Stimulated activated CD4-positive, alpha-beta T cell treated with anti-CD3 and anti-CD28 coated beads, Interleukin-12 subunit alpha, Interleukin-12 subunit beta, amount 100 ng/mL, for 4 hours (primary cell): ENCODE measurements around the gene PFKP.

ENCODE experiments used
- DNase-seq: peaks from one replicate; pipeline ENCODE4 v3.0.0-alpha.2; 2020

Gene PFKP

DNA sequence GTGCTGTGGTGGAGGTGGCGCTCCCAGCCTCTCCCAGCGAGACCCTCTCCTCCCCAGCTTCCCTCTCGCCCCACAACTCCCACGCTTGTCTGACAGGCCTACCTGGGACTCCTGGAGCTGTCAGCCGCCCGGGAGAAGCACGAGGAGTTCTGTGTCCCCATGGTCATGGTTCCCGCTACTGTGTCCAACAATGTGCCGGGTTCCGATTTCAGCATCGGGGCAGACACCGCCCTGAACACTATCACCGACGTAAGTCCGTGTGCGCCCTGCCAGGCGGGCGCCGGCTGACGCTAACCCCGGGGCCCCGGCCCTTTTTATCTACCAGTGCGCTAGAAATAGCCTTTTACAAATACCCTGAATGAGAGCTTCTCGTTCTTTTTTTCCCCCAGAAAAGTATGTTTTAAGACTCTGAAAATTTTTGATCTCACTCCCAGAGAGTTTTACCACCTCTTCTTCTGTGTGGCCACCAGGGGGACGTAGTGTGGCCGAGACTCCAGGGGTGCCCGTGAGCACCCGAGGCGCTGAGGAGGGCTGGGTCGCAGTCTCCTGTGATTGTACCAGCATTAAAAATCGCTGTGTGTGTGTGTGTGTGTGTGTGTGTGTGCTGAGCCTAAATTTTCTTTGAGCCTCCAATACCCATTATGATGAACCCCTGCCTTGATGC lies 52.6 kb downstream of the PFKP start:
- no peak for DNase-seq

DNA sequence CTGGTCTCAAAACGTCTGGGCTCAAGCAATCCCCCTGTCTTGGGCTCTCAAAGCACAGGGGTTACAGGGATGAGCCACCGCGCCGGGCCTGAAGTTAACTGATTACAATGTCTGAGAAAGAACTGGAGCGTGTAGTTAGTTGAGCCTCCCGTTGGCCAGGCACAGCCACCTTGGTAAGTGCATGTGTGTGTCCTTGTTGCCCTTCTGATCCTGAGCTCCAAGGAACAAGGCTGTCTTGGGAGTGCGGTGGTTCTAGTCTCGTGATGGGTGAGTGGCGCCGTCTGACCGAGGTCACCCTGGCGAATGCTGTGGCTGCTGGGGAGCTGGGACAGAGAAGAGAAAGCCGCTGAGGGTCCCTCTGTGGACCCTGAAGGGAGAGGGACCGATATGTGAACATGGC lies 54.7 kb downstream of the PFKP start:
- no peak for DNase-seq

DNA sequence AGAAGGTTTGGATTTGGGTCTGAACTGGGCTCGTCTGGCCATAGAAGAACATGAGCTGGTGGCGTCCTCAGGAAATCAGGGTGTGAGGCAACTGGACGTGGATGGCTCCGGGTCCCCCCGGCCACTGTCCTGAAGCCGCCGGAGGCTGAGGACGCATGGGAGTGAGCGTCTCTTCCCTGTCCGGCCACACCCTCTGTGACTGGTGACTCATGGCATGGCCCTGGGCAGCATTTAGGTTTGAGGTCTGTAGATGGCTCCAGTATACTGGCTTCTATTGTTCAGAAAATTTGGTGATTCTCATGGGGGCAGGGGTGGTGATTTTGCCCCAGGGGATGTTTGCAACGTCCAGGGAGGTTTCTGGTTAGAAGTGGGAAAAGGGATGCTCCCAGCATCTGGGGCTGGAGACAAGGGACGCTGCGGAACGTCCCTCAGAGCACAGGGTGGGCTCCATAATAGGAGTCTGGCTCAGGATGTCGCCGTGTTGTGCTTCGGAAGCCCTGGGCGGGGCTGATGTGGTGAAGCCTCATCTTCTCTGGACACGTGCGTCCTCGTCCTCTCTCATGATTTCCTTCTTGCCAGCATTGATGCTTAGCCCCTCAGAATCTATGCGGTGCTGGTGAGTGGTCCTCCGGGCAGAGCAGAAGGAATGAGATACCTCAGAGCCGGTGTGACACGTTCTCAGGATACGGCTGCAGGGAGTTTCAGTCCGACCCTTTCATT lies 55.3 kb downstream of the PFKP start:
- no peak for DNase-seq

DNA sequence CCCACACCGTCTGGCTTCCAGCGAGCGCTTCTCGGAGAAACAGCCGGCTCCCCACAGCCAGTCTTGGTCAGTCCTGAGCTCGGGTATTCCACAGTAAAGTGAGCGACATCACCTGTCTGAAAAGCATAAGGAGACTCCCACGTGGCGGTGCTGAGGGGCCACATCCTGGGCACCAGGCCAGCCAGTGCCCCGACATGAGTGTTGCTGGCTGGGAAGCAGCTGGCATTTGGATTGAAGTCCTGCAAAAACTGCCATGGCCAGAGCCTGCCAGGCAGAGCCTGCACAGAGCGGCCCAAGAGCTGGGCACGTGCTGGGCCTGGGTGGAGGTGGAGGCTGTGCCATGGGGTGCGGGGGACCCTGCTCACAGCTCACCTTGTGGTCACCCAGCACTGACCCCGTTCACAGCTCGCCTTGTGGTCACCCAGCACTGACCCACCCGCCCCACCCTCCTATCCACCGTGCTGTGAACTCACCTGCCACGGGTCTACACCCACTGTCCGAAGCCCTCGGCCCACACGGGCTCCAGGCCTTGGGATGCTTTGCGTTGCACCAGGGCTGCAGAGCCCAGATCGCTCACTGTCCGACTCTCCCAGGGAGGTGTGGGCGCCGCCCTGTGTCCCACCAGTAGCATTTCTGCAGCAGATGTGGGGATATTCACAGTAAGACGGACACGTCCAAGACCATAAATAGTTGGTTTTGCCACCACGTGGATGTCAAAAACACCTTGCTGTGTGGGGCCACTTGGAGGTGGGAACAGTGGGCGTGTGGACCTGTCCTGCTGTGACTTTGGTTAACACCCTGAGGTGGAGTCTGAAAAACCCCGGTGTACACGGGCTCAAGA lies 56.4 kb downstream of the PFKP start:
- no peak for DNase-seq

DNA sequence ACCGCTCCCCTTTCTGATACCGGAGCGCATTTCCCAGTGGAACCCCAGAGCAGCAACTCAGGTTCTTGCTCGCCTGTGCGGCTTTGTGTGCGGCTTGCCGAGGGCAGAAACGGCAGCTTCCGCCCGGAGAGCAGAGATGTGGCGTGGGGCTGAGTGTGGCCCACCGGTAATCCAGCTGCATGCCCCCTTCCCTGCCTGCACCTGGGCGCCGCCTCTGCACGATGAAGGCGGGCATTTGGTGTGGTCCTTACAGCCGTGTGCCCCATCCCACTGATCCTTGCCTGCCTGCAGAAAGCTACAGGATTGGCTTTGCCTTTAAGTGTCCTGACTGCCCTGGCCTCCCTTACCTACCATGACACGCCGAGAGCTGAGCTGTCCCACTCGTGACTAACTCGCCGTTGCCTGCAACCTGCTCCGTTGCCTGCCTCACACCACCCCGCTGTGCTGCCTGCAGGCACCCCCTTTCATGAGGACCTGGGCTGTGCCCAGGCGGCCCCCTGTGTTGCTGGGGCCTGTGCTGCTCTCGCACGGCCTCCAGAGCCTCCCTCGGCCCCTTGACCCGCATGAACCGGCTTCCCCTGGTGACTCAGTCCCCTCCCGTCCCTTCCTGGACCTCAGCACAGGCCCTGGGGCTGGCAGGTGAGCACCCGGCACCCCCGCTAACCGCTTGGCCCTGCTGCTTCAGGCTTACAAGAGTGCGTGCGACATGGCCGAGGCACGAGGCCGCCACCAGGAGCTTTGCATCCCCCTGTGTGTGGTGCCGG lies 57.2 kb downstream of the PFKP start:
- DNase-seq, result no peak

DNA sequence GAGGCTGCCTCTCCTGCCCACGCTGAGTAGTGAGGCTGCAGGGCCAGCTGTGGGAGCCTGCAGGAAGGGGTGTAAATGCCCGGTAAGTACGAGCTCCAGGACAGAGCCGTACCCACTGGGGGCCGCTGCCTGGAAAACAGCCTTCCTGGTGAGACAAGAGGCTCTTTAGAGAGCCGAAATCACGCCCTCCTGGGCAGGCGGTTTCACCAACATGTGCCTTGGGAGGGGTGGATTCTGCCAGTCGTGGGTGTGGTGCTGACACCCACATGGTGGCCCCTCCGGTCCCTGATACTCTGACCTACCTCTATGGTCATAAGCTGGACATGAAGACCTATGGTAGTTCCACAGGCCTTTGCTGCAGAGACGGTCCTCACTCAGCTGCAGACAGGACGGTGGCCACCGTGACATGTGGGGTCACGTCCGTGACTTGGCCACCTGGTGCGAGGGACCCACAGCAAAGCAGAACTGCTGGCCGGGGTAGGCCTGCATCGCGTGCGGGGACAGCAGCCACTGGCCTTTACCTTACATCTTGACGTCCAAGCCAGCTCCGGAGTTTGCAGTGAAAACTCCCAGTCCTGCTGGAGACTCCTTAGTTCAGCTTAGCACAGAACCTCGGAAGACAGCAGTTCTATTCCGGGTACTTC lies 58.3 kb downstream of the PFKP start:
- DNase-seq, result no peak

DNA sequence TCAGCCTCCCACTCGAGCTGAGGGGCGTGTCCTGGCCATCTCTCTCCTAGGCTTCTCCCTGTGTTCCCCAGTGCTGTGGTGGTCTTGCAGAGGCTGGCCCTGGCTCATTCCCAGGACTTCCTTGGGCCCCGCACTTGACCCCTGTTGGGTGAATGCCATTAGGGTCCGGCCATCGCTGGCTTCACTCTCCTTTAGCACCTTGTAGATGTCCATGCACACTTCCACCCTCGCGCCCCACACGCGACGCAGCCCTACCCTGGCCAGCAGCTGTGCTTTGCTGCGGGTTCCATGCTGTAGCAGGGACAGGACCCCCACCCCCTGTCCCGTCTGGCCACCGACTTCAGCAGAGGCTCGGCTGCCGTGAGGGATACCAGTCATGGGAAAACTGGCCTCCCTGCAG lies 58.9 kb downstream of the PFKP start:
- DNase-seq, result no peak

DNA sequence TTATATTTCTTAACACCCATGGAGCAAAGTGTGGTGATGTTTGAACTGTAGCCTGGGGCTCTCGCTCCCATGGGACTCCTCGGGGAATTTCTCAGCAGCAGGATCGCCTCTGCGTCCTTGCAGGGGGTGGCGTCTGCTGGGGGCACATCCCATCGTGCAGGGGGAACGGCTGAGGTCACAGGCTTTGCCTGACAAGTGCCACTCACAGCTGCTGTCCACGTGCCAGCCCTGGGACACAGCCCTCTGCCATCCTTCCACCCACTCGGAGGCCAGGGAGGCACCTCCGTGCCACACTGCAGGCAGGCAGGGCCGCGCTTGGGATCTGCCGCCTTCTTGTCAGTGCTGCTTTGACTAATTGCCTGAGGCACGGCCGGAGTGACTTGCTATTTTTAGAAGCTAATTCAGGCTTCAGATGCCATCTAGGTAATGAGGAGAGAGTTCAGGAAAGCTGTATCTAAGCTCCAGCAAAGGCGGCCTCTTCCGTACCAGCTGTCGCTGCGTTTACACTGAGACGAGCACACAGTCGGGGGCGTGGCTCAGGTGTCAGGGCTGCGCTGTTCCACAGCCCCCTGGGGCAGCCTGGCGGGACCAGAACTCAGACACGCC lies 59.5 kb downstream of the PFKP start:
- no peak for DNase-seq

DNA sequence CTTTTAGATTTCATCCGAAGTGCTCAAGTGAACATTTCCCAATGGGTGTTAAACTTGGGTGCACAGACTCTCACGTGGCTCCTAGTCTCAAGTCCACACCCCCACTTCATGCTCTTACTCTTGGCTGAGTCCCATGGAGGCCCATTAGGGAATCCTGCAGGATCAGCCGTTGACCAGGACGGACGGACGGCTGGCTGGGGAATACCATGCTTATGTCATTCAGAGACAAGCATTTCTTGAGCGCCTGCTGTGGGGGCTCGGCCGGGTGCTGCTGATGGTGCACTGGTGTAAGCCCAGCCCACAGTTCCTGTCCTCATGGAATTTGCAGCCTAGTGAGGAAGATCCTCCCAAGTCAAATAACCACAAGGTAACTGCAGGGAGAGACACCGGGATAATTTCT lies 60.6 kb downstream of the PFKP start:
- no peak for DNase-seq

DNA sequence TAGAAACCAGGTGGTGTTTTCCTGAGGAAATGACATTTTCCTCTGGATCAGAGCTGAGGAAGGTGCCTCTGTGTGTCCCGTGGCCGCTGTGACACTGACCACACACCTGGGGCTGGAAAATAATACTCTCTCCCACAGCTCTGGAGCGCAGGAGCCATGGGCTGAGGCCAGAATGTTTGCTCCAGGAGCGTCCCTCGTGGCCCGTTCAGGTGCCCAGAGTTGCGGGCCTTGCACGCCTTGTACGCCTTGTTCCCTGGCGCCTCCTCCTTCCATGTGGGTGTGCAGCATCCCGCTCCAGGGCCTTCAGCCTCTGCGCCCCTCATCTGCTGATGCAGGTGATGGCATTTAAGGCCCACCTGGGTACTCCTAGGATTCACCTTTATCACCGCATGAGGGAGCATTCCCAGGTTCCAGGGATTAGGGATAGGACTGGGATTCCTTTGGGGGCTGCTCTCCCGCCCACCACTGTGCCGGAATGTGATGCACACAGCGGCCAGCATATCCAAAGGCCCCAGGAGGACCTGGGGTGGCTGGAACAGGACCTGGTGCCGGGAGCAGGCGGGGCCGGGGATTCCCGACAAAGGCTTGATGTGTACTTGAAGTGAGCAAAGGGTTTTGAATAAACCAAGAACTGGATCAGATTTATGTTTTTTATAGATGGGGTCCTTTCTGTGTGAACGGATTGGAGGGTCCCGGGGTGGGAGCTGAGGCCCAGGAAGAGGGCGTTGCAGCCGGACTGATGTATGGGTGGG lies 61.2 kb downstream of the PFKP start:
- no peak for DNase-seq

DNA sequence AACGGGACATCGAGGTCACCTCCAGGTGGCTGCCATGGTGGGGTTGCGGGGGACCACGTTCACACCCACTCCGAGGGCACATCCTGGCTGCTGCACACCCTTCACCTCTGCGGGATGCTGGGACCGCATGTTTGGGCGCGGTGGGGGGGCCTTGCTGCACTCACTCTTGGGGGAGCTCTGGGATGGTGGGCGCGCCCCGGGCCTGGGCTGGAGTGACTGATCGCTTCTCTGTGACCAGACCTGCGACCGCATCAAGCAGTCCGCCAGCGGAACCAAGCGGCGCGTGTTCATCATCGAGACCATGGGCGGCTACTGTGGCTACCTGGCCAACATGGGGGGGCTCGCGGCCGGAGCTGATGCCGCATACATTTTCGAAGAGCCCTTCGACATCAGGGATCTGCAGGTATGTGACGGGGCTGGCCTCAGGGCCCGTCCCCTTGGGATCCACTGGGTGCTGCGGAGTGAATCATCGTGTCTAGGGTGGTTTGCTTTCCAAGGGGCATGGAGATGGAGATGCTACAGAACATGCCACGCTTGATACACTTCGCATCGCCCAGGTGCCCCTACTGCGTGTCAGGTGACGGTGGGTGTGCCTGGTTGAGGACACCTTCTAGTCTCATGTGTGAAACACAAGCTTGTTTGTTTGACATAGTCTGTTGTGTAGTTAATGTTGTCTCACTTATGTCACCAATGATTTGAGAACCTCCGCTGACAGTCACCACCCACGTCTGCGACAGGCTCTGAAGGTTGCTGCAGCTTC lies 62.4 kb downstream of the PFKP start:
- DNase-seq, result no peak

DNA sequence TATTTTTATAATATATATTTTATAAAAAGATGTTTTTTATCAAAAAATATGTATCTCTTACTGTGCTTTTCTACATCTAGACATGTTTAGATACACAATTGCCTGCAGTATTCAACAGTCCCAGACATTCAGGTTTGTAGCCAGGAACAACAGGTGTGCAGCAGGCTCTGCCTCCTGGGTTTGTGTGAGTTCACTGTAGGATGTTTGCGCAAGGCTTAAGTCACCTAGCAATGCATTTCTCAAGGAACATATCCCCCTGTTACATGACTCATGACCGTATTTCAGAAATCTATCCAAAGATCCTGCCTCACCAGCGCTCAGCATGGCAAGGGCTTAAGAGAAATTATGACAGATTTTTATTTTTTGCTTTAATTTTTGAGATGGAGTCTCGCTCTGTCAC lies 63.8 kb downstream of the PFKP start:
- no peak for DNase-seq

DNA sequence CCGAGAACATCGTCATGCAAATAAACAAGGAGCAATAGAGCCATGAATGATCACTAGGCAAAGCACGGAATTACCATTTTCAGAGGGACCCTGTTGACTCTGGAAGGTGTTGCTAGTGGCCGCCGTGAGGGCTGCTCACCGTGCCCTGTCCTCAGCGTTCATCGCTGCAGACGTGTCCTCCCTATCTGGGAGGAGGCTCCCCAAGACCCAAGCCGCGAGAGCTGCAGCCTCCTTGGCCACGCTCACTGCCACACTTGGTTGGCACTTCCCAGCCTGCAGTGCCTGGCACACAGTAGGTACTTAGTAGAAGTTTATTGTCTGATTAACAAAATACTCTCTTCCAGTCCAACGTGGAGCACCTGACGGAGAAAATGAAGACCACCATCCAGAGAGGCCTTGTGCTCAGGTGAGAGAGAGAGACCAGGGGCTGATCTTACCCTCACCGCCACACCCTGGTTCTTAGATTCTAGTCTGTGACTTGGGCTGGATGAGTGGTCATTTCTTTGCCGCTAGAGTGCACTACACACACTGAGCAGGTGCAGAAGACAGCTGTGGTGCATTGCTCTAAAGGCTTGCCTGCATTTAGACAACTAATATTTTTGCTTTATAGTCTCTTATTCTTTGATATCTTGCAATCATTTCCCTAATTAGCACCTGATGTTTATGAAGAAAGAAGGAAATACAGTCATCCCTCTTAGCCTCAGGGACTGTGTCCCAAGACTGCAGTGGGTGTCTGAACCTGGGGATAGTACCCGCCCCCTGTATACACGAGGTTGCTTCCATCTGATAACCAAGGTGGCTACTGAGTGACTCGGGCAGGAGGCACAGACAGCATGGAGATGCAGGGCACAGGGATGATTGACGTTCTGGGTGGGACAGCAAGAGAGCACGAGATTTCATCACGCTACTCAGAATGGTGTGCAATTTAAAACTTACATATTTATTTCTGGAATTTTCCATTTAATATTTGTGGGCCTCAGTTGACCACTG lies 65.0 kb downstream of the PFKP start:
- no peak for DNase-seq

DNA sequence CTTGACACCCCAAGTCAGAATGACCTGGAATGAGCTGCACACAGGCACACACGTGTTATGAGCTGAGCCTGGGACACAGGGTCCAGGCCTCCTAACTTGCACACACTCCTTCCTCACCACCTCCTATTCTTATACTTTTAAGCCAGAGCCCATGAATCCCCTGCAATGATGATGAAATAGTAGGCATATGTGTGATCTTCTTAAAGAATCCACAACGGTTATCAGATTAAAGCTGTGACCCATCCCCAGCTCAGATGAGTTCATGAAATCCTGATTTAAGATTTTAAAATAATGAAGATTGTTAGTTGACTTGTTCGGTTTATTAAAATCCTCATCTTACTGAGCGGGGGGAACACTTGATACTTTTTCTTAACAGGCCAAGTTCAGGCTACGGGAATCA lies 66.6 kb downstream of the PFKP start:
- DNase-seq, result no peak

DNA sequence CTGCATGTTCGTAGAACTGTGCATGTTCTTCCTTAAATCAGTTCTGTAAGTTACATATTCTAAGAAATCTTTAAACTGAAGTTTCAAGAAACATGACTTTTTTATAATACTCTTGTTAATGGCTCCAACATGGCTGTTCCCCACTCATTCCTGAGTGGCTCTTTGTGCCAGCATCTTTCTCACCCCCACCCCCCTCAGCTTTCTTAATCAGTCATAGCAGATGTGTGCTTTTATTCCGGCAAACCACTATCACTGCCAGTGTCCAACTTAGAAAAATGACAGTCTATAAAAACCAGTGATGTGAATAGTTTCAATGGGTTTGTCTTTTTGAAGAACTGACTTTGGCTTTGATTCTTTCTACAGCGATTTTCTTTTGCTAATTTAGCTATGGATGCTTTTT lies 67.7 kb downstream of the PFKP start:
- no peak for DNase-seq

DNA sequence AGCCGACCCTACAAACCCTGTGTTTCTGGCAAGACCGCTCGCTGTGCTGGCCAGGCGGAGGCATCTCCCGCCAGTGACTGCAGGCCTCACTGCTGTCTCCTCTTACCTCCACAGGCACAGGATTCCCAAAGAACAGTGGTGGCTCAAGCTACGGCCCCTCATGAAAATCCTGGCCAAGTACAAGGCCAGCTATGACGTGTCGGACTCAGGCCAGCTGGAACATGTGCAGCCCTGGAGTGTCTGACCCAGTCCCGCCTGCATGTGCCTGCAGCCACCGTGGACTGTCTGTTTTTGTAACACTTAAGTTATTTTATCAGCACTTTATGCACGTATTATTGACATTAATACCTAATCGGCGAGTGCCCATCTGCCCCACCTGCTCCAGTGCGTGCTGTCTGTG lies 69.0 kb downstream of the PFKP start:
- no peak for DNase-seq

DNA sequence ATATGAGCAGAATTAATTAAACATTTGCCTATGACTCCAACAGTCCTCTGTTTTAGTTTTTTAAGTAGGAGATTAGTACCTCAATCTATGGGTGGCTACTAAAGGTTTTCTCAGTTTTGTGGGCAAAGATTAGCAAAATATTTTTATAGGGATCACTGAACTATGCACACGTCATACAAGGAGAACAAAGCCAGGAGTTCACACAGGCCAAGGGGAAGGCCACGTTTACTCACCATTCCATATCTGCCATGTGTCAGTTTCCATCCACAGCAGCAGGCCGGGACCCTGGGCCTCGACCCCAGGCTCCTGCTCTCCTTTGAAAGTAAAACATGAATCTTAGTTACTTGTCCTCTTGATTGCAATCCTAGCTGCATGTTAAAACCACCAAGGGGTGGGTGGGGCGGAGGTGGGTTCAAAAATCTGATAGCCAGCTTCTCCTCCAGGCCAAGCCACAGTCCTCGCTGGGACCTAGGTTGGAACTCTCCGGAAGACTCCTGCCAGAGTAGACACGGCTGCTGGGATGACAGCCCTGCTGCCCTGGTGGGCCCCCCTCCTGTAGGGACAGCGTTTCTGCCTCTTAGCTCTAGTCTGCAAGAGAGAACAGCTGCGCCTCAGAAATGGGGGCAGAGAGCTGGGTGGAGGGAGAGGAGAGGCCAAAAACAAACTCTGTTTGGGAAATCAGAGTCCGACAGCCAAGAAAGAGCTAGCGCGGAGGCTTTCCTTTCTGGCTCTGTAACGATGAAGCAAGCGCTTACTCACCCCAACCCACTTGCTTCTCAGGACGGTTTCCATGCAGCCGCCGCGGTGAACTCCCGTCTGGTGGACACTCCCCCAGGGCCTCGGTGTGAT lies 69.6 kb downstream of the PFKP start:
- no peak for DNase-seq

DNA sequence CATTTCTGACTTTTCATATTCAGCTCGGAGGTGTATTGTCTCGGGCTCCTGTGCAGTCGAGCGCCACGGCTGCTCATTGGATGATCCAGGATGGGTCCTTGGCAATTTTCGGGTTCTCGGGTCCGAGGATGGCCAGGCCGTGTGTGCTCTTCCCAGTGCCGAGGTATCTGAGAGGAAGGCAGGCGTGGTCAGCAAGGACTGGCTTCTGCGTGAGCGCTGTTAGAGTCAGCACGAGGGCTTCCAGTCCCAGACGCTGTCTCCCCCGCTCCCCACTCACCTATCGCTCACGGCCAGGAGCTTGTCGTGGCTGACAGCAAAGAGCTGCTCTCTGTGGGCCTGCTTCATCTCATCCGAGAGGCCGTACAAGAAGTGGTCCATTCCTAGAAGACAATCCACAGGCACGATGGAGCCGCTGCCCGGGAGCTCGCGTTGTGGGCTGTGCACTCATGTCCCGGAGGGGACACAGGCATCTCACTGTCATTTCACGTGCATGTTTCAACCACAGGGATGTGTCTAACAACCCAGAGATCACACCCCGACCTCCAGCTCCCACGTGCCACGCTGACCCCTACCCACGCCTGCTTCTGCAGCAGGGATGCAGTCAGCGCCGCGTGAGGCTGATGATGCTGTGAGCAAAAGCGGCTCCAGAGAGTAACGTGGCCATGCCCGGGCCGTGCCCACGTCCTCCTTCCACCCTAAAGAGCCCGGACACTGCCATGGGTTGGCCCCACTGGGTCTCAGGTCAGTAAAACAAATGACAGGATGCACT lies 70.8 kb downstream of the PFKP start:
- DNase-seq, result no peak
